Measurements from ENCODE around the gene XG. TPM values are rescaled to one million over a fixed set of nuclear protein-coding genes. Genes with fewer than 3 reads are reported as not detected.
"Not testable (repeated sequence)": the region's sequence is repeated elsewhere in the genome, so short reads cannot be mapped to it uniquely, and the experiment has no call there.

The XG gene
- total RNA-seq (not detected), polyA plus RNA-seq (not detected)

- not testable (repeated sequence) for H3K27ac ChIP-seq (ENCODE audit: insufficient read depth, low read length, poor library complexity, severe bottlenecking); H3K4me3 Mint-ChIP-seq; H3K4me1 Mint-ChIP-seq; H3K9me3 ChIP-seq (ENCODE audit: control insufficient read depth in 2 of 2, low read length in 2 of 2); ATAC-seq (ENCODE audit: low read depth in 2 of 2); H3K27me3 Mint-ChIP-seq; H3K9me3 Mint-ChIP-seq; H3K36me3 Mint-ChIP-seq; H3K4me1 ChIP-seq (ENCODE audit: control insufficient read depth, insufficient read depth, low read length, poor library complexity, severe bottlenecking); H3K27me3 ChIP-seq (ENCODE audit: control insufficient read depth, insufficient read depth, low read length); DNase-seq; H3K27ac Mint-ChIP-seq; H3K36me3 ChIP-seq (ENCODE audit: control insufficient read depth, insufficient read depth, low read length); H3K4me3 ChIP-seq (ENCODE audit: low read depth, low read length)
Observed at GRCh38 chrX:2751874-2752300, at the start of gene XG. Gene XG (plus strand): TSS chrX:2752040. CDS start chrX:2752275, 235 bp downstream.

- no peaks in the 10 kb centered on the region for H3K27me3 Mint-ChIP-seq
- H3K4me3 Mint-ChIP-seq, result peak overlapping the region in 3 of 4 donors; percentile 23 to 61 (median 44)
- Histone ChIP-seq H3K27me3 (ENCODE audit: control insufficient read depth, insufficient read depth, low read length) (no peaks in the 10 kb centered on the region), H3K36me3 (ENCODE audit: control insufficient read depth, insufficient read depth, low read length) (peaks cover 29% of the 10 kb centered on the region), H3K27ac (ENCODE audit: insufficient read depth, low read length, poor library complexity, severe bottlenecking) (peak overlapping the region; percentile 7), H3K4me1 (ENCODE audit: control insufficient read depth, insufficient read depth, low read length, poor library complexity, severe bottlenecking) (peaks cover 72% of the 10 kb centered on the region), H3K9me3 (ENCODE audit: control insufficient read depth in 2 of 2, low read length in 2 of 2) (no peaks in the 10 kb centered on the region), H3K4me3 (ENCODE audit: low read depth, low read length) (no peak overlapping the region)
- peak overlapping the region; percentile 31 to 83 (median 60) for H3K27ac Mint-ChIP-seq
- DNase-seq, result no peak
- H3K9me3 Mint-ChIP-seq, result no peaks in the 10 kb centered on the region
- no peak for ATAC-seq (ENCODE audit: low read depth in 2 of 2)
- H3K4me1 Mint-ChIP-seq, result peaks cover 30 to 92% (median 69%) of the 10 kb centered on the region in 4 donors
- peaks cover 39% of the 10 kb centered on the region for H3K36me3 Mint-ChIP-seq
Observed at GRCh38 chrX:2703991-2704369, 47.9 kb upstream of the XG start.

GRCh38 chrX:2705046-2705832, 46.6 kb upstream of the XG start:
- ATAC-seq (ENCODE audit: low read depth in 2 of 2), result no peak
- H3K4me3 Mint-ChIP-seq, result peak overlapping the region in 1 of 4 donors; percentile 34
- H3K36me3 Mint-ChIP-seq, result peaks cover 33% of the 10 kb centered on the region

GRCh38 chrX:2707334-2707760, 44.5 kb upstream of the XG start:
- peaks cover 32 to 88% (median 64%) of the 10 kb centered on the region in 4 donors for H3K4me1 Mint-ChIP-seq
- H3K4me3 Mint-ChIP-seq, result peak overlapping the region; percentile 49 to 80 (median 68)
- H3K27me3 Mint-ChIP-seq, result no peaks in the 10 kb centered on the region
- peak overlapping the region; percentile 4 for H3K4me3 ChIP-seq (ENCODE audit: low read depth, low read length)
- ATAC-seq (ENCODE audit: low read depth in 2 of 2) (peak; percentile 76 to 84), DNase-seq (peak in 1 of 3 donors; percentile 69)
- H3K36me3 Mint-ChIP-seq, result peaks cover 20% of the 10 kb centered on the region
- no peaks in the 10 kb centered on the region for H3K9me3 Mint-ChIP-seq
- peaks cover 16% of the 10 kb centered on the region for H3K36me3 ChIP-seq (ENCODE audit: control insufficient read depth, insufficient read depth, low read length)
- H3K27ac ChIP-seq (ENCODE audit: insufficient read depth, low read length, poor library complexity, severe bottlenecking), result peak overlapping the region; percentile 51
- H3K27me3 ChIP-seq (ENCODE audit: control insufficient read depth, insufficient read depth, low read length), result no peaks in the 10 kb centered on the region
- peaks cover 65% of the 10 kb centered on the region for H3K4me1 ChIP-seq (ENCODE audit: control insufficient read depth, insufficient read depth, low read length, poor library complexity, severe bottlenecking)
- peak overlapping the region; percentile 44 to 88 (median 78) for H3K27ac Mint-ChIP-seq
- no peaks in the 10 kb centered on the region for H3K9me3 ChIP-seq (ENCODE audit: control insufficient read depth in 2 of 2, low read length in 2 of 2)

More at GRCh38 chrX:2705046-2705832, 46.6 kb upstream of the XG start:
- Histone ChIP-seq H3K27me3 (ENCODE audit: control insufficient read depth, insufficient read depth, low read length) (no peaks in the 10 kb centered on the region), H3K4me3 (ENCODE audit: low read depth, low read length) (no peak overlapping the region), H3K9me3 (ENCODE audit: control insufficient read depth in 2 of 2, low read length in 2 of 2) (no peaks in the 10 kb centered on the region), H3K36me3 (ENCODE audit: control insufficient read depth, insufficient read depth, low read length) (peaks cover 23% of the 10 kb centered on the region), H3K4me1 (ENCODE audit: control insufficient read depth, insufficient read depth, low read length, poor library complexity, severe bottlenecking) (peaks cover 74% of the 10 kb centered on the region), H3K27ac (ENCODE audit: insufficient read depth, low read length, poor library complexity, severe bottlenecking) (no peak overlapping the region)
- DNase-seq, result no peak
- Mint-ChIP-seq H3K4me1 (peaks cover 32 to 94% (median 74%) of the 10 kb centered on the region in 4 donors), H3K27me3 (no peaks in the 10 kb centered on the region), H3K27ac (peak overlapping the region in 1 of 3 donors; percentile 76), H3K9me3 (no peaks in the 10 kb centered on the region)

GRCh38 chrX:2708021-2708420, 43.8 kb upstream of the XG start:
- H3K27me3 Mint-ChIP-seq, result no peaks in the 10 kb centered on the region
- Histone ChIP-seq H3K27me3 (ENCODE audit: control insufficient read depth, insufficient read depth, low read length) (no peaks in the 10 kb centered on the region), H3K27ac (ENCODE audit: insufficient read depth, low read length, poor library complexity, severe bottlenecking) (peak overlapping the region; percentile 51), H3K36me3 (ENCODE audit: control insufficient read depth, insufficient read depth, low read length) (peaks cover 23% of the 10 kb centered on the region), H3K4me3 (ENCODE audit: low read depth, low read length) (no peak overlapping the region), H3K4me1 (ENCODE audit: control insufficient read depth, insufficient read depth, low read length, poor library complexity, severe bottlenecking) (peaks cover 59% of the 10 kb centered on the region), H3K9me3 (ENCODE audit: control insufficient read depth in 2 of 2, low read length in 2 of 2) (no peaks in the 10 kb centered on the region)
- no peaks in the 10 kb centered on the region for H3K9me3 Mint-ChIP-seq
- peak overlapping the region in 2 of 3 donors; percentile 83 to 88 for H3K27ac Mint-ChIP-seq
- peak overlapping the region in 3 of 4 donors; percentile 67 to 80 (median 68) for H3K4me3 Mint-ChIP-seq
- H3K4me1 Mint-ChIP-seq, result peaks cover 30 to 82% (median 59%) of the 10 kb centered on the region in 4 donors
- ATAC-seq (ENCODE audit: low read depth in 2 of 2), result no peak
- peaks cover 20% of the 10 kb centered on the region for H3K36me3 Mint-ChIP-seq
- DNase-seq, result no peak

GRCh38 chrX:2708592-2709188, 43.1 kb upstream of the XG start:
- H3K9me3 Mint-ChIP-seq, result no peaks in the 10 kb centered on the region

GRCh38 chrX:2709556-2709955, 42.3 kb upstream of the XG start:
- peak overlapping the region; percentile 26 to 87 (median 71) for H3K27ac Mint-ChIP-seq
- peak overlapping the region; percentile 58 for H3K4me3 ChIP-seq (ENCODE audit: low read depth, low read length)
- H3K36me3 ChIP-seq (ENCODE audit: control insufficient read depth, insufficient read depth, low read length), result peaks cover 30% of the 10 kb centered on the region
- H3K27ac ChIP-seq (ENCODE audit: insufficient read depth, low read length, poor library complexity, severe bottlenecking), result peak overlapping the region; percentile 73
- H3K36me3 Mint-ChIP-seq, result peaks cover 20% of the 10 kb centered on the region
- DNase-seq (no peak), ATAC-seq (ENCODE audit: low read depth in 2 of 2) (no peak)
- H3K4me1 Mint-ChIP-seq, result peaks cover 23 to 70% (median 55%) of the 10 kb centered on the region in 4 donors
- no peaks in the 10 kb centered on the region for H3K9me3 ChIP-seq (ENCODE audit: control insufficient read depth in 2 of 2, low read length in 2 of 2)
- H3K27me3 ChIP-seq (ENCODE audit: control insufficient read depth, insufficient read depth, low read length), result no peaks in the 10 kb centered on the region
- H3K9me3 Mint-ChIP-seq, result no peaks in the 10 kb centered on the region
- peaks cover 50% of the 10 kb centered on the region for H3K4me1 ChIP-seq (ENCODE audit: control insufficient read depth, insufficient read depth, low read length, poor library complexity, severe bottlenecking)
- H3K4me3 Mint-ChIP-seq, result peak overlapping the region; percentile 28 to 89 (median 74)
- no peaks in the 10 kb centered on the region for H3K27me3 Mint-ChIP-seq

More at GRCh38 chrX:2708592-2709188, 43.1 kb upstream of the XG start:
- Mint-ChIP-seq H3K4me3 (peak overlapping the region; percentile 45 to 68 (median 64)), H3K4me1 (peaks cover 27 to 75% (median 53%) of the 10 kb centered on the region in 4 donors), H3K36me3 (peaks cover 20% of the 10 kb centered on the region), H3K27me3 (no peaks in the 10 kb centered on the region), H3K27ac (peak overlapping the region; percentile 78 to 88 (median 83))
- Histone ChIP-seq H3K9me3 (ENCODE audit: control insufficient read depth in 2 of 2, low read length in 2 of 2) (no peaks in the 10 kb centered on the region), H3K36me3 (ENCODE audit: control insufficient read depth, insufficient read depth, low read length) (peaks cover 28% of the 10 kb centered on the region), H3K27me3 (ENCODE audit: control insufficient read depth, insufficient read depth, low read length) (no peaks in the 10 kb centered on the region), H3K4me1 (ENCODE audit: control insufficient read depth, insufficient read depth, low read length, poor library complexity, severe bottlenecking) (peaks cover 52% of the 10 kb centered on the region), H3K4me3 (ENCODE audit: low read depth, low read length) (no peak overlapping the region), H3K27ac (ENCODE audit: insufficient read depth, low read length, poor library complexity, severe bottlenecking) (peak overlapping the region; percentile 51)
- ATAC-seq (ENCODE audit: low read depth in 2 of 2), result no peak
- no peak for DNase-seq

Measured in CD4-positive, CD25-positive, alpha-beta regulatory T cell (primary cell).